Astrocyte of the spinal cord (primary cell): ENCODE results near the gene COL5A1.

Source experiments
- DNase-seq: peaks from one replicate; pipeline ENCODE4 v3.0.0; 2011; ENCODE audit warnings: low read depth, low spot score
- H3K4me3 ChIP-seq: 2 replicates; pipeline ENCODE4 v1.5.1; 2011; ENCODE audit warnings: low read depth, mild to moderate bottlenecking, low read length, moderate library complexity
- in situ Hi-C: cut with HindIII; loops from 2 replicates; pipeline ENCODE4 v1.10.0; 2017; ENCODE audit warnings: low sequenced_read_pairs
- TF ChIP-seq, protein P1 (sequence below): IDR thresholded peaks from 2 replicates; pipeline ENCODE4 v1.5.1; 2012; ENCODE audit warnings: low read depth, mild to moderate bottlenecking, low read length, inconsistent platforms

Gene COL5A1

DNA sequence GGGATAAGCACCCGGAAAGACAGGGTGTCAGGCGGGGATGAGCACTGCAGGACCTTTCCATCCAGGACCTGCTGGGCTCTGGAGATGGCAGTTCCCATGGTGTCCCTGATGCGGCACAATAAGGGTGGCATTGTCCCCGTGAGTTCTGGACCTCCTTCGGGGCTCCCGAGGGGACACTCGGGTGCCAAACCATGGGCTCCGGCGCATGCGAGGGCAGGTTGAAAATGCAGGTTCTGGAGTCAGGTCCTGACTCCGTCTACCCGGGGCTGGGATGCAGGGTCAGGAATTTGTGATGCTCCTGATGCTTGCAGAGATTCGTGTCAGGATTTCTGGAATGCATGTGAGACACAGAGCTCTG is 239.7 kb downstream of the COL5A1 start:
- H3K4me3 ChIP-seq: no peak overlapping the region
- in situ Hi-C loops: no loop called here
- TF ChIP-seq, protein P1, sequence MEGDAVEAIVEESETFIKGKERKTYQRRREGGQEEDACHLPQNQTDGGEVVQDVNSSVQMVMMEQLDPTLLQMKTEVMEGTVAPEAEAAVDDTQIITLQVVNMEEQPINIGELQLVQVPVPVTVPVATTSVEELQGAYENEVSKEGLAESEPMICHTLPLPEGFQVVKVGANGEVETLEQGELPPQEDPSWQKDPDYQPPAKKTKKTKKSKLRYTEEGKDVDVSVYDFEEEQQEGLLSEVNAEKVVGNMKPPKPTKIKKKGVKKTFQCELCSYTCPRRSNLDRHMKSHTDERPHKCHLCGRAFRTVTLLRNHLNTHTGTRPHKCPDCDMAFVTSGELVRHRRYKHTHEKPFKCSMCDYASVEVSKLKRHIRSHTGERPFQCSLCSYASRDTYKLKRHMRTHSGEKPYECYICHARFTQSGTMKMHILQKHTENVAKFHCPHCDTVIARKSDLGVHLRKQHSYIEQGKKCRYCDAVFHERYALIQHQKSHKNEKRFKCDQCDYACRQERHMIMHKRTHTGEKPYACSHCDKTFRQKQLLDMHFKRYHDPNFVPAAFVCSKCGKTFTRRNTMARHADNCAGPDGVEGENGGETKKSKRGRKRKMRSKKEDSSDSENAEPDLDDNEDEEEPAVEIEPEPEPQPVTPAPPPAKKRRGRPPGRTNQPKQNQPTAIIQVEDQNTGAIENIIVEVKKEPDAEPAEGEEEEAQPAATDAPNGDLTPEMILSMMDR: no peak
- DNase-seq: no peak

DNA sequence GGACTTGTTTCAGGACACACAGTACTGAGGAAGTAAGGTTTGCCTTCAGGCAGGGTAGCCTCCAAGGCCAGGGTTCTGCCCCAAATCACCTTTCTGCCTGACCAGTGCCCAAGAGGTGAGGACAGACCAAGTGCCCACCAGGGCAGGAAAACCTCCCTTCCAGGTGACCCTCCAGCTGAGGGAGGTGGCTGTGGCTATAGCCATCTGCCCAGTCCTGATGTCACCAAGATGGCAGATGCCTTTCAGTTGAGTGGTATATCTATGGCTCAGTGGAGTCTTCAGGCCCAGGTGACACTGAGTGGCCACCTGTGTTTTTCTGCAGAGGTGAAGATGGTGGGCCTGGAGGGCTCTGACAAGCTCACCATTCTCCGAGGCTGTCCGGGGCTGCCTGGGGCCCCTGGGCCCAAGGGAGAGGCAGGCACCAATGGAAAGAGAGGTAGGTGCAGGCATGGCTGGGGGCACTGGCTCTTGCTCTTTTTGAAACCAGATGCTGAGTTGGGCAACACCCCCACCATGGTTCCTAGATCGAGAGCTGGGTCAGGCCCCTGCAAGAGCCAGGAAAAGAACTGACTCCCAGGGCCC is 240.7 kb downstream of the COL5A1 start:
- TF ChIP-seq, protein P1: no peak
- no peak for DNase-seq
- no peak overlapping the region for H3K4me3 ChIP-seq
- in situ Hi-C loops: no loop called here

DNA sequence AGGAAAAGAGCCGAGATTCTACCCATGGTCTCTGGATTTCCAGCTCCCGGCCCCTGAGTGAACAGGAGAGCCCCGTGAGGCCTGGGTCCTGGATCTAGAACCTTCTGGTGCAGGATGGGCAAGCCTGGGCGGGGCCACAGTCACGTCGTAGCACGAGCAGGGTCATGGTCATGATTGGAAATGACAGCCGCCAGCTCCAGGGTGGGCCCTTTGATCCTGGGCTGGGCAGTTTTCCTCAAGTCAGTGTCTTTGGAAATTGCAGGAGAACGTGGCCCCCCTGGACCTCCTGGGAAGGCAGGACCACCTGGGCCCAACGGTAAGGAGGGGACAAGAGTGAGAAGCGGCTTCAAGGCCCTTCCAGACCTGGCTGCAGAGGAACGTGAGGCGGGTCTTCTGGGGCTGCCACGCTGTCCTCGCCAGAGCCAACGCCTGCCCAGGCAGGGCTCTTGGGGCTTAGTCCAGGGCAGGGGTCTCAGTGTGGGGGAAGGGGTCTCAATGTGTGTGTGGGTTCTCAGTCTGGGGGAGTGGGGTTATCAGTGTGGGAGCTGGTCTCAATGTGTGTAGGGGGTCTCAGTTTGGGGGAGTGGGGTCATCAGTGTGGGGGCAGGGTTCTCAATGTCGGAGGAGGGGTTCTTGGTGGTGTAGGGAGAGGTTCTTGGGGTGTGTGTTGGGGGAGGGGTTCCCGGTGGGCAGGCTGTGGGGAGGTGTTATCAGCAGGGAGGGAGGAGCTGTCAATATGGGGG is 241.6 kb downstream of the COL5A1 start:
- TF ChIP-seq, protein P1: no peak
- no peak overlapping the region for H3K4me3 ChIP-seq
- in situ Hi-C loops: no loop called here
- DNase-seq: no peak

DNA sequence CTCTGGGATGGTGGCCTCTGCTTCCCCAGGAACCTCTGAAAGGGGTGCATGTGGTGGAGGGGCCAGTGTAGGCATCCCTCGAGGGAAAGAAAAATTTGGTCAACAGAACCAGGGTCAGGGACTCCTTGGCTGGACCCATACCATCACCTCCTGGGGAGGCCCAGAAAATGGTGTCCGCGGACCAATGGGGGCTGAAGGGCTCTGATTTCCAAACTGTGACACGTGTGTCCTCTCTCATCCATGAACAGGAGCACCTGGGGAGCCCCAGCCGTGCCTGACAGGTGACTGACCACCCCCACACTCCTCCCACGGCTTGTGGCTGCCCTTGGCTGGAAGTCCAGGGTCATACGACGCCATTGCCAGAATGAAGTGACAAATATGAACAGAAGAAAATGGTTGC is 242.9 kb downstream of the COL5A1 start:
- no peak overlapping the region for H3K4me3 ChIP-seq
- TF ChIP-seq, protein P1: no peak
- no peak for DNase-seq
- in situ Hi-C loops: no loop called here

DNA sequence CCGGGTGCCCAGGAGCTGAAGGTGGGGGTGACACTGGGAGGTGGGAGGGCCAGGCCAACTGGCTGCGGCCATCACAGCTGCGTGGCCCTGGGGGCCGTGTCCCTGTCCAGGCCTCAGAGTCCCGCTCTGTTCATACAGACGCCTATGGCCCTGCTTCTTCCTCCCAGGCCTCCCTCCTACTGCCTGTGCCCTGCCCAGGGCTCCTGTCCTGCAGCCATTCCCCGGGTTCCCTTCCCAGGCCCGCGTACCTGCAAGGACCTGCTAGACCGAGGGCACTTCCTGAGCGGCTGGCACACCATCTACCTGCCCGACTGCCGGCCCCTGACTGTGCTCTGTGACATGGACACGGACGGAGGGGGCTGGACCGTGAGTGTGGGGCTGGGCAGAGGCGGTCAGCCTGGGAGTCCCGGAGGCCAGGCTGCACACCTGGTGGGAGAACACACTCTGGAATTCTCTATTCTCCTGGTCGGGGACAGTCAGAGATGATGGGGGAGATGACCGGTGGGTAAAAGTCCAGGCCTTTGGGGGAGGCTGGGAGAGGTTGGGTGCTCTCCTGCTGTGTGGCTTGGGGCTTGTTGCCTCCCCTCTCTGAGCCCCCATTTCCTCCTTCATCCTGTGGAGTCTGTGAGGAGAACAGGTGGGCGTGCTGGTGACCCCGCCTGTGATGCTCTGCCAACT is 243.5 kb downstream of the COL5A1 start:
- DNase-seq: no peak
- in situ Hi-C loops: no loop called here
- TF ChIP-seq, protein P1: no peak
- no peak overlapping the region for H3K4me3 ChIP-seq

DNA sequence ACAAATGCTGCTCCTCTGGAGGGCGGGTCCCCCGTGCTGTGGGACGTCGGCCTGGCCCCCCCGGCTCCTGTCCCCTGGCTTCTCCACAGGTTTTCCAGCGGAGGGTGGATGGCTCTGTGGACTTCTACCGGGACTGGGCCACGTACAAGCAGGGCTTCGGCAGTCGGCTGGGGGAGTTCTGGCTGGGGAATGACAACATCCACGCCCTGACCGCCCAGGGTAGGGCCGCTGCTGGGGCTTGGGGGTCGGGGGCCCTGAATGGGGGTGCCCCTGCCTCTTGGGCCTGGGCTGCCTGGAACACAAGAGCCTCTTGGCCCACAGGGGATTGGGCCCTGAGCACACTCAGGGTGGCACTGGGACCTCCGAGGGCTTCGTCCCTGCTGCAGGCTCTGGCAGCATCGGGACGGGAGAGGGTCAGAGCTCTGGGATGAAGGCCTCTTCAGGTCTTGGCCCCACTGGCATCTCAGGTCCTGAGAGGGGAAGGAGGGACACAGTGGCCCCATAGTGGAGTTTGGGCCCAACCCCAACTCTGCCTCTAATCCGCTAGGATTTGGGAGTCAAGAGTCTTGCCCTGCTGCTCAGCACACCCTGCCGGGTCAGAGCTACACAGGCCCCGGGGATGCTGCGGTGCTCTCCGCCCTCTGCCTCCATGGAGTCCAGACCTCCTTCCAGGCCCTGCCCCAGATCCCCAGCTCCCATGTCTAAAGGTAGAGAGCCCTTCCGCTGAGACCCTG is 244.2 kb downstream of the COL5A1 start:
- H3K4me3 ChIP-seq: no peak overlapping the region
- TF ChIP-seq, protein P1: no peak
- DNase-seq: no peak
- in situ Hi-C loops: no loop called here
